Mesenchymal stem cell (in vitro differentiated cells and primary cell): ENCODE data around the gene CCT7.

Source experiments
- DNase-seq: peaks from one replicate; pipeline ENCODE4 v3.0.0-alpha.2; 2013
- H2AFZ ChIP-seq: one replicate; pipeline ENCODE4 v1.6.1; 2013; ENCODE audit warnings: low read depth, mild to moderate bottlenecking, control low read depth, inconsistent platforms, low read length, moderate library complexity
- H2AK5ac ChIP-seq: 2 replicates; pipeline ENCODE4 v1.6.1; 2013; ENCODE audit warnings: low read length, moderate library complexity, mild to moderate bottlenecking, inconsistent platforms; ENCODE audit not compliant: severe bottlenecking
- H2BK120ac ChIP-seq: one replicate; pipeline ENCODE4 v1.6.1; 2013; ENCODE audit warnings: low read depth, mild to moderate bottlenecking, inconsistent platforms, low read length, moderate library complexity
- H2BK12ac ChIP-seq, 2 experiments: one replicate each; pipeline ENCODE4 v1.6.1; 2013; ENCODE audit warnings: inconsistent platforms in 2 of 2, low read length in 2 of 2, mild to moderate bottlenecking in 2 of 2, moderate library complexity in 2 of 2, control low read depth in 1 of 2
- H2BK15ac ChIP-seq: one replicate; pipeline ENCODE4 v1.6.1; 2013; ENCODE audit warnings: mild to moderate bottlenecking, low read depth, inconsistent platforms; ENCODE audit not compliant: poor library complexity, severe bottlenecking
- H2BK5ac ChIP-seq: 2 replicates; pipeline ENCODE4 v1.6.1; 2013; ENCODE audit warnings: low read depth, mild to moderate bottlenecking, low read length, control low read depth, inconsistent platforms; ENCODE audit not compliant: poor library complexity, severe bottlenecking
- H3K14ac ChIP-seq, 2 experiments: one replicate each; pipeline ENCODE4 v1.6.1; 2013; ENCODE audit warnings: inconsistent platforms in 2 of 2, low read length in 2 of 2, control low read depth in 1 of 2, mild to moderate bottlenecking in 1 of 2, moderate library complexity in 1 of 2
- H3K18ac ChIP-seq, 2 experiments: one replicate each; pipeline ENCODE4 v1.6.1; 2013; ENCODE audit warnings: inconsistent platforms in 2 of 2, low read length in 2 of 2, control low read depth in 1 of 2, low read depth in 1 of 2, mild to moderate bottlenecking in 1 of 2
- H3K23ac ChIP-seq, 2 experiments: one replicate each; pipeline ENCODE4 v1.6.1; 2013; ENCODE audit warnings: inconsistent platforms in 2 of 2, low read length in 2 of 2, mild to moderate bottlenecking in 2 of 2, moderate library complexity in 2 of 2, control low read depth in 1 of 2
- H3K27ac ChIP-seq: 2 replicates; pipeline ENCODE4 v1.5.1; 2013; ENCODE audit warnings: mild to moderate bottlenecking, moderate library complexity, low read length, control low read depth, inconsistent platforms; ENCODE audit not compliant: poor library complexity, severe bottlenecking
- H3K27me3 ChIP-seq, 2 experiments: 2 replicates each; pipeline versions ENCODE4 v1.6.1 to v1.7.0; 2013; ENCODE audit warnings: low read length in 2 of 2, mild to moderate bottlenecking in 2 of 2, moderate library complexity in 2 of 2, control low read depth in 1 of 2, inconsistent platforms in 1 of 2; ENCODE audit not compliant: control insufficient read depth in 1 of 2, insufficient read depth in 1 of 2
- H3K36me3 ChIP-seq, 2 experiments: 2 replicates each; pipeline versions ENCODE4 v1.6.1 to v1.7.0; 2013; ENCODE audit warnings: low read length in 2 of 2, control low read depth in 1 of 2, inconsistent platforms in 1 of 2, low read depth in 1 of 2, mild to moderate bottlenecking in 1 of 2; ENCODE audit not compliant: insufficient read depth in 2 of 2, control insufficient read depth in 1 of 2
- H3K4ac ChIP-seq, 2 experiments: one replicate each; pipeline ENCODE4 v1.6.1; 2013; ENCODE audit warnings: inconsistent platforms in 2 of 2, low read length in 2 of 2, mild to moderate bottlenecking in 2 of 2, moderate library complexity in 2 of 2, control low read depth in 1 of 2, low read depth in 1 of 2
- H3K4me1 ChIP-seq: 2 replicates; pipeline ENCODE4 v1.6.1; 2013; ENCODE audit warnings: low read depth, low read length, control low read depth; ENCODE audit not compliant: control insufficient read depth, insufficient read depth
- H3K4me2 ChIP-seq: 2 replicates; pipeline ENCODE4 v1.6.1; 2013; ENCODE audit warnings: low read length, mild to moderate bottlenecking, inconsistent platforms; ENCODE audit not compliant: poor library complexity, severe bottlenecking
- H3K4me3 ChIP-seq, 2 experiments: 2 replicates each; pipeline versions ENCODE4 v1.5.1 to v1.7.0; 2013; ENCODE audit warnings: low read length in 2 of 2, mild to moderate bottlenecking in 2 of 2, control low read depth in 1 of 2, low read depth in 1 of 2; ENCODE audit not compliant: insufficient read depth in 1 of 2
- H3K79me1 ChIP-seq: replicated peaks from 2 replicates; pipeline ENCODE4 v1.6.1; 2013; ENCODE audit warnings: mild to moderate bottlenecking, control low read depth, low read length, inconsistent platforms; ENCODE audit not compliant: poor library complexity, severe bottlenecking
- H3K9ac ChIP-seq: 2 replicates; pipeline ENCODE4 v1.7.0; 2013; ENCODE audit warnings: mild to moderate bottlenecking, low read length, moderate library complexity
- H3K9me3 ChIP-seq: 2 replicates; pipeline ENCODE4 v1.7.0; 2013; ENCODE audit warnings: mild to moderate bottlenecking, low read length; ENCODE audit not compliant: control insufficient read depth
- H4K8ac ChIP-seq: one replicate; pipeline ENCODE4 v1.6.1; 2013; ENCODE audit warnings: inconsistent platforms, mild to moderate bottlenecking, low read length, moderate library complexity
- H4K91ac ChIP-seq: one replicate; pipeline ENCODE4 v1.6.1; 2013; ENCODE audit warnings: mild to moderate bottlenecking, low read length, inconsistent platforms
- WGBS: methylation state at CpG from one replicate; pipeline ENCODE4 v1.1.7; 2013; ENCODE audit warnings: mixed read lengths; 5-methylcytosine and 5-hydroxymethylcytosine counted together

Gene CCT7

DNA sequence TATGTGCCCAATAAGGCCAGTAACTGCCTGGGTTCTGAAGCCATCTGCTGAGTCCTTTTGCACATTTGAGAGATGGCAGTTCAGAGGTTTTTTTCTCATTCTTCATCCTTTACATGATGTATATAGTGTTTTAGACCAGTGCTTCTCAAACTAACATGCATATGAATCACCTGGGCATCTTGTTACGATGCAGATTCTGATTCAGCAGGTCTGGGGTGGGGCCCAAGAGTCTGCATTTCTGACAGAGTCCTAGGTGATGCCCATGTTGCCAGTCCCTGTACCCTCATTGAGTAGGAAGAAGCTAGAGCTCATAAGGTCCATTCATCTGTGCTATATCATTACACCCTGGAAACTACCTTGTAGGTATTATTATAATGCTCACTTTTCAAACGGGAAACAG is 16.3 kb upstream of the CCT7 start:
- Histone ChIP-seq H3K36me3 (peaks cover 35 to 39% of the 10 kb centered on the region in 2 experiments), H3K14ac (no peak overlapping the region), H3K18ac (no peak overlapping the region), H3K4me2 (no peak overlapping the region), H3K23ac (no peak overlapping the region), H2BK15ac (no peak overlapping the region), H3K79me1 (peaks cover 29% of the 10 kb centered on the region), H4K8ac (no peak overlapping the region), H3K4ac (no peak overlapping the region), H2BK5ac (no peak overlapping the region), H2BK12ac (no peak overlapping the region), H3K9ac (no peak overlapping the region), H4K91ac (no peak overlapping the region), H3K27ac (no peak overlapping the region), H3K4me1 (peaks cover 14% of the 10 kb centered on the region), H3K4me3 (no peak overlapping the region), H3K27me3 (no peaks in the 10 kb centered on the region), H2AK5ac (no peak overlapping the region), H2AFZ (no peak overlapping the region), H3K9me3 (no peaks in the 10 kb centered on the region), H2BK120ac (no peak overlapping the region)
- WGBS = 98% methylated on average over 2 of the region's 2 CpGs
- DNase-seq = no peak

DNA sequence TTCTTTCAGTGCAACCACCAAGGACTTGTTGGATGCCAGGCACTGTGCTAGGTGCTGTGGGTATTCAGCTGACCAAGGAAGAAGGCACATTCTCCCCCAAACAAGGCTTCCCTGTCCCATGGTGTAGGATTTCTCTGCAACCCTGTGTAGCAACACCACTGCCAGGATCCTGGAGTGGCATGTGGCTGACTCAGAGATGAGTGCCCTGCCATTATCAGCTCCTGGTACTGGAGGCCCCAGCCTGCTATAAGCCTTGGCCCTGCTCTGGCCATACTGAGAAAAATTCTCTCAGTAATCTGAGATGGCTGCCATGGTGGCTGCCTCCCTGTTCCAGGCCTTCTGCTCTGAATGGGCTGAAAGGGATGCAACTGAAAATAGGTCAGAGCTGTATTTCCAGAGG is 15.8 kb upstream of the CCT7 start:
- H2BK12ac ChIP-seq = no peak overlapping the region
- H3K36me3 ChIP-seq = peaks cover 39 to 44% of the 10 kb centered on the region in 2 experiments
- no peak overlapping the region for H3K4ac ChIP-seq
- H4K8ac ChIP-seq = no peak overlapping the region
- H3K9ac ChIP-seq = no peak overlapping the region
- H2BK15ac ChIP-seq = no peak overlapping the region
- H3K4me3 ChIP-seq = no peak overlapping the region
- H2AK5ac ChIP-seq = no peak overlapping the region
- H3K18ac ChIP-seq = no peak overlapping the region
- no peaks in the 10 kb centered on the region for H3K27me3 ChIP-seq
- peaks cover 14% of the 10 kb centered on the region for H3K4me1 ChIP-seq
- H3K23ac ChIP-seq = no peak overlapping the region
- no peak overlapping the region for H3K14ac ChIP-seq
- no peak overlapping the region for H4K91ac ChIP-seq
- no peak overlapping the region for H3K27ac ChIP-seq
- H2AFZ ChIP-seq = no peak overlapping the region
- no peak overlapping the region for H3K4me2 ChIP-seq
- H2BK120ac ChIP-seq = no peak overlapping the region
- H3K79me1 ChIP-seq = peaks cover 29% of the 10 kb centered on the region
- peak; percentile 43 for DNase-seq
- H2BK5ac ChIP-seq = no peak overlapping the region
- H3K9me3 ChIP-seq = no peaks in the 10 kb centered on the region

DNA sequence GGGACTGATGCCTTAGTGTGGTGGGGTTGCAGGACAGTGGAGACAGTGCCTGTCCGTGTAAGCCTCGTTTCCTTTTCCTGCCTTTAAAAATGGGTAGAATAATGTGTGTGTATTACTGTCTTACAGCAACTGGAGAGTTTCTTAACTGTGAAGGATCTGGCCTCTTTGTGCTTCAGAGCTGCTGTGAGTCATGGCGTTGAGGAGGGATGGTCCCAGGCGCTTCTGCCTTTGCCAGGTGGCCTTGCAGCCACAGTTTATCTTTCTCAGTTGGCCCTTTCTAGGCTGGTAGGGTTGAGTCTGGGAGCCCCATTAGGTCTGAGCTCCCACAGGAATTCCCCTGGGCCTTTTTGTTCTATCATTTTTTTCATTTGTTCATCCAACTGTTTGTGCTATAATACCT is 10.3 kb upstream of the CCT7 start:
- peaks cover 90 to 96% of the 10 kb centered on the region in 2 experiments for H3K36me3 ChIP-seq
- 96% methylated on average over 4 of the region's 4 CpGs for WGBS
- H2BK15ac ChIP-seq = no peak overlapping the region
- no peak overlapping the region for H3K27ac ChIP-seq
- no peak overlapping the region for H4K8ac ChIP-seq
- H2BK12ac ChIP-seq = no peak overlapping the region
- H3K9me3 ChIP-seq = no peaks in the 10 kb centered on the region
- H4K91ac ChIP-seq = no peak overlapping the region
- H3K9ac ChIP-seq = no peak overlapping the region
- H2BK120ac ChIP-seq = no peak overlapping the region
- H2AFZ ChIP-seq = no peak overlapping the region
- no peaks in the 10 kb centered on the region for H3K27me3 ChIP-seq
- H3K4me1 ChIP-seq = peaks cover under 1% of the 10 kb centered on the region
- DNase-seq = no peak
- no peak overlapping the region for H3K14ac ChIP-seq
- no peak overlapping the region for H3K18ac ChIP-seq
- H3K23ac ChIP-seq = no peak overlapping the region
- H3K4me3 ChIP-seq = no peak overlapping the region
- H3K4ac ChIP-seq = no peak overlapping the region
- H3K79me1 ChIP-seq = peaks cover 11% of the 10 kb centered on the region
- no peak overlapping the region for H2BK5ac ChIP-seq
- no peak overlapping the region for H3K4me2 ChIP-seq
- no peak overlapping the region for H2AK5ac ChIP-seq

DNA sequence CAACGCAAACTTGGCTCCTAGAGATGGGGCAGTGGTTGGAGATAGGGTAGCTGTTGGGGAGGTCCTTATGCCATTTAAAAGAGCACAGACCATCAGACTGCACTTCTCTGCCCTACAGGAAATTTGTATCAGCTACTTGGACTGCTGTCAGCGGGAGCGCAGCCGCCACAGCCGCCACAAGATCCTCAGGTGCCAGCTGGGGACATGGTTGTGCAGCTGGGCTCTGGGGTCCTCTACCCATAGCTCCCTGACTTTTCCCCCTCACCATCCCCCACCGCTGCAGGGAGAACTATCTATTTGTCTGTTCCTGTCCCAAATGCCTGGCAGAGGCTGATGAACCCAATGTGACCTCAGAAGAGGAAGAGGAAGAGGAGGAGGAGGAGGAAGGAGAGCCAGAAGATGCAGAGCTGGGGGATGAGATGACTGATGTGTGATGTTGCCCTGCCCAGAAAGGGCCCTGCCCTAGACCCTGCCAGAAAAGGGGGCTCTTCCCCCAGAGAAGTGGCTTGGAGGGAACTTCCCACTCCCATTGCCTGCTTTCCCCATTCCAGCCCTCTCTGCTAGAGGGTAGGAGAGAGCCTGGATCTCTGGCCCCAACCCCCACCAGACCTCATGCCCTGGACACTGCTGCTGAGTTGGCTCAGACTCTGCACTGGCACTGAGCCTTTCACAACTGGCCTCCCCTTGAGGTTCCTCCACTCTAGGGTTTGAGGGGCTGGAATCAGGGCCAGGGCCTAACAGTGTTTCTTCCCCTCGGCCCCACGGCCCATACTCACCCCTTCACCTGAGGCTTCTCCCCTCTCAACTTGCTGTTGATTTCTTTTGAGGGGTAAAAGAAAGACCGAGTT is 8.4 kb upstream of the CCT7 start:
- no peak overlapping the region for H2BK12ac ChIP-seq
- H3K23ac ChIP-seq = no peak overlapping the region
- no peaks in the 10 kb centered on the region for H3K4me1 ChIP-seq
- H3K4me2 ChIP-seq = no peak overlapping the region
- H2AK5ac ChIP-seq = no peak overlapping the region
- no peaks in the 10 kb centered on the region for H3K27me3 ChIP-seq
- no peak overlapping the region for H4K91ac ChIP-seq
- H3K79me1 ChIP-seq = peaks cover 2% of the 10 kb centered on the region
- DNase-seq = no peak
- H3K9me3 ChIP-seq = no peaks in the 10 kb centered on the region
- H2BK15ac ChIP-seq = no peak overlapping the region
- H3K18ac ChIP-seq = no peak overlapping the region
- H2AFZ ChIP-seq = no peak overlapping the region
- no peak overlapping the region for H3K4me3 ChIP-seq
- H4K8ac ChIP-seq = no peak overlapping the region
- no peak overlapping the region for H3K14ac ChIP-seq
- H2BK5ac ChIP-seq = no peak overlapping the region
- H3K27ac ChIP-seq = no peak overlapping the region
- no peak overlapping the region for H3K9ac ChIP-seq
- no peak overlapping the region for H3K4ac ChIP-seq
- H3K36me3 ChIP-seq = peaks cover 79 to 90% of the 10 kb centered on the region in 2 experiments
- no peak overlapping the region for H2BK120ac ChIP-seq
- WGBS = 98% methylated on average over 7 of the region's 9 CpGs
